GM12878 (cell line): Measurements from ENCODE around the gene PPARA. TPM values are rescaled to one million over a fixed set of nuclear protein-coding genes. Genes with fewer than 3 reads are reported as not detected.

Source experiments
- ATAC-seq: fragments of 200-7000 bp; cut with Tn5 transposase; 3 replicates; pipeline ENCODE4 v1.9.1; 2020; ENCODE audit warnings: mild to moderate bottlenecking, moderate library complexity
- BruUV-seq: library from RNA; stranded (reverse); fragments of 400-500 nt; replicated peaks from 2 replicates; lab custom pipeline; 2021; lab: Mats Ljungman, UMichigan
- CTCF ChIA-PET: fragments of 300-600 bp; sonication (Branson Sonifier 250); formaldehyde crosslinking; extraction: SDS; loops from one replicate; lab custom pipeline; 2021; ENCODE audit warnings: inconsistent platforms; lab: Yijun Ruan, JAX
- POLR2A ChIA-PET: fragments of 350-600 bp; formaldehyde crosslinking; extraction: SDS; loops from one replicate; lab custom pipeline; 2021; ENCODE audit warnings: inconsistent platforms; lab: Charles Lee
- RAD21 ChIA-PET: fragments of 300-600 bp; sonication (Branson Sonifier 250); formaldehyde crosslinking; loops from one replicate; lab custom pipeline; 2023; ENCODE audit warnings: antibody characterized with exemption; ENCODE audit not compliant: unreplicated experiment; lab: Charles Lee
- SMC1A ChIA-PET: fragments of 300-600 bp; sonication (Branson Sonifier 250); formaldehyde crosslinking; loops from one replicate; lab custom pipeline; 2023; ENCODE audit not compliant: unreplicated experiment, uncharacterized antibody; lab: Charles Lee
- DNase-seq: peaks from one replicate; pipeline ENCODE4 v3.0.0-alpha.2; 2011; ENCODE audit warnings: low read depth, low spot score
- FAIRE-seq: peaks from 3 replicates; lab custom pipeline; 2011; peaks lifted over from hg19 to GRCh38; lab: Jason Lieb, UNC
- H2AFZ ChIP-seq: 2 replicates; pipeline ENCODE4 v1.6.0; 2011; ENCODE audit warnings: low read depth, low read length, control low read depth; ENCODE audit not compliant: control insufficient read depth
- H3K27ac ChIP-seq: 2 replicates; pipeline ENCODE4 v1.5.1; 2011; ENCODE audit warnings: control low read depth; ENCODE audit not compliant: control insufficient read depth, insufficient read depth
- H3K27me3 ChIP-seq, 2 experiments: replicated peaks in 1 of 2; 2 replicates each; pipeline versions ENCODE4 v1.6.0 to v1.6.1; 2011; ENCODE audit warnings: low read length in 1 of 2; ENCODE audit not compliant: control insufficient read depth in 2 of 2, insufficient read depth in 2 of 2
- H3K36me3 ChIP-seq, 2 experiments: 2 replicates each; pipeline ENCODE4 v1.5.1; 2011; ENCODE audit warnings: low read length in 1 of 2; ENCODE audit not compliant: control insufficient read depth in 2 of 2, insufficient read depth in 2 of 2
- H3K4me1 ChIP-seq: 2 replicates; pipeline ENCODE4 v1.6.1; 2011; ENCODE audit warnings: mild to moderate bottlenecking, low read length, moderate library complexity, mixed read lengths; ENCODE audit not compliant: control insufficient read depth, insufficient read depth
- H3K4me2 ChIP-seq: 2 replicates; pipeline ENCODE4 v1.6.0; 2011; ENCODE audit warnings: control low read depth; ENCODE audit not compliant: control insufficient read depth, insufficient read depth
- H3K4me3 ChIP-seq: fragments of 200-600 bp; sonication (generic); 2 replicates; pipeline ENCODE4 v1.5.1; 2016
- H3K79me2 ChIP-seq: 2 replicates; pipeline ENCODE4 v1.6.0; 2011; ENCODE audit warnings: low read length; ENCODE audit not compliant: control insufficient read depth, insufficient read depth
- H3K9ac ChIP-seq: 2 replicates; pipeline ENCODE4 v1.8.0; 2011; ENCODE audit warnings: low read length, control low read depth, mixed read lengths; ENCODE audit not compliant: control insufficient read depth, insufficient read depth
- H3K9me3 ChIP-seq: replicated peaks from 3 replicates; pipeline ENCODE4 v1.5.1; 2011; ENCODE audit warnings: mild to moderate bottlenecking, low read length; ENCODE audit not compliant: control insufficient read depth, insufficient read depth
- H4K20me1 ChIP-seq: 2 replicates; pipeline ENCODE4 v1.6.0; 2011; ENCODE audit not compliant: control insufficient read depth, insufficient read depth
- BACH1 ChIP-seq: fragments of 450-650 bp; IDR thresholded peaks from 2 replicates; pipeline ENCODE4 v1.6.1; 2017; ENCODE audit warnings: mild to moderate bottlenecking, borderline replicate concordance
- BCL11A ChIP-seq: IDR thresholded peaks from 2 replicates; pipeline ENCODE4 v1.6.1; 2011; ENCODE audit warnings: low read depth, low read length
- CBX3 ChIP-seq: fragments of 200-600 bp; sonication (generic); IDR thresholded peaks from 2 replicates; pipeline ENCODE4 v1.6.1; 2016; ENCODE audit warnings: low read depth, borderline replicate concordance
- CHD1 ChIP-seq: IDR thresholded peaks from 2 replicates; pipeline ENCODE4 v1.6.1; 2012; ENCODE audit warnings: low read depth, low read length, improper control_type of control experiment
- CREM ChIP-seq: IDR thresholded peaks from 2 replicates; pipeline ENCODE4 v1.6.1; 2014; ENCODE audit warnings: antibody characterized with exemption, low read depth
- DPF2 ChIP-seq: fragments of 450-650 bp; IDR thresholded peaks from 2 replicates; pipeline ENCODE4 v1.6.1; 2017; ENCODE audit warnings: mild to moderate bottlenecking
- FOS ChIP-seq: IDR thresholded peaks from 3 replicates; pipeline ENCODE4 v1.6.1; 2011; ENCODE audit warnings: borderline replicate concordance; ENCODE audit not compliant: insufficient read length; ENCODE audit errors: extremely low read depth
- NR2F1 ChIP-seq: fragments of 450-650 bp; conservative IDR thresholded peaks from 2 replicates; pipeline ENCODE4 v1.6.1; 2017; ENCODE audit warnings: mild to moderate bottlenecking
- PRDM15 ChIP-seq: fragments of 450-650 bp; formaldehyde crosslinking; IDR thresholded peaks from 2 replicates; pipeline ENCODE4 v1.4.0; 2020; ENCODE audit warnings: mild to moderate bottlenecking, moderate library complexity
- RAD21 ChIP-seq: IDR thresholded peaks from 2 replicates; pipeline ENCODE4 v1.6.1; 2011; ENCODE audit warnings: mild to moderate bottlenecking, low read depth, low read length, moderate library complexity; ENCODE audit not compliant: insufficient read depth
- RFX5 ChIP-seq: IDR thresholded peaks from 2 replicates; pipeline ENCODE4 v1.6.1; 2011; ENCODE audit warnings: low read depth, low read length, improper control_type of control experiment
- SIX5 ChIP-seq: IDR thresholded peaks from 2 replicates; pipeline ENCODE4 v1.6.1; 2011; ENCODE audit warnings: mild to moderate bottlenecking, low read depth, low read length, moderate library complexity; ENCODE audit not compliant: severe bottlenecking
- SMAD1 ChIP-seq: fragments of 450-650 bp; IDR thresholded peaks from 2 replicates; pipeline ENCODE4 v1.6.1; 2018; ENCODE audit warnings: mild to moderate bottlenecking, low read depth; ENCODE audit not compliant: partially characterized antibody
- SMAD5 ChIP-seq: IDR thresholded peaks from 2 replicates; pipeline ENCODE4 v1.6.1; 2016; ENCODE audit warnings: antibody characterized with exemption, low read depth
- STAT1 ChIP-seq: fragments of 450-650 bp; conservative IDR thresholded peaks from 2 replicates; pipeline ENCODE4 v1.6.1; 2014; ENCODE audit warnings: antibody characterized with exemption, mild to moderate bottlenecking
- ZBED1 ChIP-seq: IDR thresholded peaks from 2 replicates; pipeline ENCODE4 v1.6.1; 2016; ENCODE audit warnings: borderline replicate concordance
- WGBS: methylation state at CpG from one replicate; pipeline ENCODE4 v1.1.6; 2016; ENCODE audit warnings: low lambda C conversion rate; ENCODE audit not compliant: insufficient replicate concordance, insufficient coverage; ENCODE audit errors: missing lambda C conversion rate; 5-methylcytosine and 5-hydroxymethylcytosine counted together
- in situ Hi-C: fragments of 300-500 bp; cut with MboI; formaldehyde crosslinking; loops from 9 replicates; pipeline ENCODE4 v1.14.3; 2018; ENCODE audit warnings: mixed read lengths
- intact Hi-C: fragments of 100-400 bp; cut with micrococcal nuclease; formaldehyde crosslinking; loops from one replicate; pipeline ENCODE4 v1.14.2; 2022; ENCODE audit not compliant: unreplicated experiment
- polyA plus RNA-seq, 11 experiments: library from polyadenylated mRNA; depleted of rRNA in 4 of 11; unstranded in 6 of 11; stranded (reverse) in 5 of 11; fragments of >200 nt; fragmentation: Nextera tagmentation in 4 of 11; fragmentation: Illumina TruSeq in 1 of 11; extraction: Ambion mirVana in 4 of 11; extraction: Trizol in 1 of 11; gene quantifications; 1 replicate in 1 of 11; 2 replicates in 10 of 11; pipeline versions ENCODE4 v1.2.1 to v1.2.3, GENCODE V29; 2011 to 2016; ENCODE audit warnings: inconsistent platforms in 2 of 11, missing spikeins in 2 of 11, low read depth in 1 of 11
- total RNA-seq, 4 experiments: library from RNA; depleted of rRNA in 3 of 4; stranded (reverse); fragments of >200 nt in 3 of 4; fragmentation: Illumina TruSeq in 1 of 4; extraction: Trizol in 1 of 4; gene quantifications; 2 replicates each; pipeline versions ENCODE4 v1.2.1 to v1.2.3, GENCODE V29; 2013 to 2021
- TF ChIP-seq, protein P1 (sequence below): fragments of 450-650 bp; IDR thresholded peaks from 2 replicates; pipeline ENCODE4 v1.6.1; 2017; ENCODE audit warnings: mild to moderate bottlenecking, moderate library complexity

The PPARA gene
- total and polyA plus RNA-seq, 10 of the 15 experiments (the other 5 are each of a cell fraction or from before 2014, with no cell fraction given), result 0.72 to 10.4 (median 4.6) TPM

GRCh38 chr22:46128606-46129005 lies 21.7 kb upstream of the PPARA start (continued):
- TF ChIP-seq, protein P1, sequence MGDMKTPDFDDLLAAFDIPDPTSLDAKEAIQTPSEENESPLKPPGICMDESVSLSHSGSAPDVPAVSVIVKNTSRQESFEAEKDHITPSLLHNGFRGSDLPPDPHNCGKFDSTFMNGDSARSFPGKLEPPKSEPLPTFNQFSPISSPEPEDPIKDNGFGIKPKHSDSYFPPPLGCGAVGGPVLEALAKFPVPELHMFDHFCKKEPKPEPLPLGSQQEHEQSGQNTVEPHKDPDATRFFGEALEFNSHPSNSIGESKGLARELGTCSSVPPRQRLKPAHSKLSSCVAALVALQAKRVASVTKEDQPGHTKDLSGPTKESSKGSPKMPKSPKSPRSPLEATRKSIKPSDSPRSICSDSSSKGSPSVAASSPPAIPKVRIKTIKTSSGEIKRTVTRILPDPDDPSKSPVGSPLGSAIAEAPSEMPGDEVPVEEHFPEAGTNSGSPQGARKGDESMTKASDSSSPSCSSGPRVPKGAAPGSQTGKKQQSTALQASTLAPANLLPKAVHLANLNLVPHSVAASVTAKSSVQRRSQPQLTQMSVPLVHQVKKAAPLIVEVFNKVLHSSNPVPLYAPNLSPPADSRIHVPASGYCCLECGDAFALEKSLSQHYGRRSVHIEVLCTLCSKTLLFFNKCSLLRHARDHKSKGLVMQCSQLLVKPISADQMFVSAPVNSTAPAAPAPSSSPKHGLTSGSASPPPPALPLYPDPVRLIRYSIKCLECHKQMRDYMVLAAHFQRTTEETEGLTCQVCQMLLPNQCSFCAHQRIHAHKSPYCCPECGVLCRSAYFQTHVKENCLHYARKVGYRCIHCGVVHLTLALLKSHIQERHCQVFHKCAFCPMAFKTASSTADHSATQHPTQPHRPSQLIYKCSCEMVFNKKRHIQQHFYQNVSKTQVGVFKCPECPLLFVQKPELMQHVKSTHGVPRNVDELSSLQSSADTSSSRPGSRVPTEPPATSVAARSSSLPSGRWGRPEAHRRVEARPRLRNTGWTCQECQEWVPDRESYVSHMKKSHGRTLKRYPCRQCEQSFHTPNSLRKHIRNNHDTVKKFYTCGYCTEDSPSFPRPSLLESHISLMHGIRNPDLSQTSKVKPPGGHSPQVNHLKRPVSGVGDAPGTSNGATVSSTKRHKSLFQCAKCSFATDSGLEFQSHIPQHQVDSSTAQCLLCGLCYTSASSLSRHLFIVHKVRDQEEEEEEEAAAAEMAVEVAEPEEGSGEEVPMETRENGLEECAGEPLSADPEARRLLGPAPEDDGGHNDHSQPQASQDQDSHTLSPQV, result no peak
- TF ChIP-seq FOS (no peak), SMAD1 (no peak), CREM (no peak), ZBED1 (no peak), STAT1 (no peak), BCL11A (no peak)

DNA sequence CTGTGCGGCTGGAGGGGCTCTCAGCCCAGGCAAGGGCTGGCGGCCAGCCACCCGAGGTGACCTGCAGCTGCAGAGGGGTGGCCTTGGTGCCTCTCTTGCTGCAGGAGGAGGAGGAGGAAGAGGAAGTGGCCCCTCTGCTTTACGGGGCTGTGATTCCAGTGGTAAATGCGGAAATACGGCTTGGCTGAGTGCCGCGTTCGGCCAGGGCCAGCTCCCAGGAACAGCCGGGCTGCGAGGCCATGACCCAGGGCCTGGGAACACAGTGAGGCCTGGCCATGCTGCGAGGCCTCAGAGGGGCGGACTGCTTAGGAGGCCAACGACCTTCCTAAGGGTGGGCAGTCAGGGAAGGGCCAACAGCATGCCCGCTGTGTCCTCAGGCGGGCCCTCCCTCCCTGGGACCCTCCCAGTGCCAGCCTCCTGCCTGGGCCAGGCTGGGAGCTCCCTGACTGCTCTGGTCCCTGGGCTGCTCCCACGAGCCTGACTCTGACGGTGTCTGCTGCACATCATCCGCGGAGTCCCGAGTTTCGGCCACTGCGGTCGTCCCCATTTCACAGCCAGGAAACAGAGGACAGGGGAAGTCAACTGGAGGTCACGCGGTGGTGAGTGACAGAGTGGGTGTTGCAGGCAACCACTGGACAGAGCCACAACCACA lies 20.8 kb upstream of the PPARA start:
- ChIA-PET SMC1A (no interaction called here), POLR2A (no interaction called here), RAD21 (no interaction called here), CTCF (interaction anchor here (1.5 kb wide), 1 partner anchor 123 kb away, joined by 5 read pairs; no protein-coding TSS in a partner anchor)
- BruUV-seq, result TSS peak; percentile 75
- H3K27ac ChIP-seq, result no peak overlapping the region
- intact Hi-C loops, result no loop called here
- H2AFZ ChIP-seq, result peak overlapping the region; percentile 55
- no peak for DNase-seq
- peak overlapping the region; percentile 56 for H3K4me2 ChIP-seq
- 0 out of 2 replicates have a peak overlapping the region, but pooled peaks have one; percentile 19 for H3K9ac ChIP-seq
- H3K27me3 ChIP-seq, result no peaks in the 10 kb centered on the region
- H3K9me3 ChIP-seq, result no peaks in the 10 kb centered on the region
- peak; percentile 75 for FAIRE-seq
- H3K4me3 ChIP-seq, result no peak overlapping the region
- no peaks in the 10 kb centered on the region for H3K79me2 ChIP-seq
- no peaks in the 10 kb centered on the region for H3K36me3 ChIP-seq
- ATAC-seq, result peak; percentile 76
- 1% methylated on average over 25 of the region's 26 CpGs for WGBS
- H4K20me1 ChIP-seq, result no peaks in the 10 kb centered on the region
- peaks cover 17% of the 10 kb centered on the region for H3K4me1 ChIP-seq
- in situ Hi-C loops, result no loop called here
- TF ChIP-seq BACH1, result no peak
- no peak for TF ChIP-seq SMAD5
- no peak for TF ChIP-seq RAD21
- TF ChIP-seq NR2F1, result peak; percentile 40; the same call in 1 of the 2 replicates
- no peak for TF ChIP-seq CBX3
- no peak for TF ChIP-seq SIX5
- no peak for TF ChIP-seq RFX5
- TF ChIP-seq DPF2, result peak; percentile 38; the same call in 1 of the 2 replicates
- no peak for TF ChIP-seq PRDM15 (CRISPR knock-in tag)
- no peak for TF ChIP-seq CHD1
